BJ (cell line): ENCODE measurements around the gene FBH1. TPM values are rescaled to one million over a fixed set of nuclear protein-coding genes. Genes with fewer than 3 reads are reported as not detected.

Experiments used
- CTCF ChIA-PET: fragments of 350-600 bp; formaldehyde crosslinking; extraction: SDS; loops from one replicate; lab custom pipeline; 2021; ENCODE audit warnings: antibody characterized with exemption, inconsistent platforms; lab: Yijun Ruan, JAX
- POLR2A ChIA-PET: fragments of 300-600 bp; sonication (Branson Sonifier 250); formaldehyde crosslinking; extraction: SDS; loops from one replicate; lab custom pipeline; 2021; ENCODE audit warnings: antibody characterized with exemption; lab: Charles Lee
- DNase-seq: peaks from one replicate; pipeline ENCODE4 v3.0.0-alpha.2; 2011; ENCODE audit warnings: low read depth
- H3K27me3 ChIP-seq: 2 replicates; pipeline ENCODE4 v1.6.0; 2011; ENCODE audit warnings: low read length; ENCODE audit not compliant: control insufficient read depth, insufficient read depth
- H3K36me3 ChIP-seq: 2 replicates; pipeline ENCODE4 v1.5.1; 2011; ENCODE audit warnings: low read length; ENCODE audit not compliant: control insufficient read depth, insufficient read depth
- H3K4me3 ChIP-seq: 2 replicates; pipeline ENCODE4 v1.5.1; 2011; ENCODE audit warnings: low read depth, mild to moderate bottlenecking, control low read depth, low read length
- polyA plus RNA-seq: library from polyadenylated mRNA; depleted of rRNA; stranded (reverse); fragments of >200 nt; gene quantifications from 2 replicates; pipeline ENCODE4 v1.2.3, GENCODE V29; 2011; rRNA removed
- TF ChIP-seq, protein P1 (sequence below): IDR thresholded peaks from 2 replicates; pipeline ENCODE4 v1.5.1; 2011; ENCODE audit warnings: low read depth, mild to moderate bottlenecking, control low read depth, inconsistent platforms, low read length, moderate library complexity; ENCODE audit not compliant: insufficient read depth

The FBH1 gene
- polyA plus RNA-seq, 1 experiment, result 82.5 TPM

DNA sequence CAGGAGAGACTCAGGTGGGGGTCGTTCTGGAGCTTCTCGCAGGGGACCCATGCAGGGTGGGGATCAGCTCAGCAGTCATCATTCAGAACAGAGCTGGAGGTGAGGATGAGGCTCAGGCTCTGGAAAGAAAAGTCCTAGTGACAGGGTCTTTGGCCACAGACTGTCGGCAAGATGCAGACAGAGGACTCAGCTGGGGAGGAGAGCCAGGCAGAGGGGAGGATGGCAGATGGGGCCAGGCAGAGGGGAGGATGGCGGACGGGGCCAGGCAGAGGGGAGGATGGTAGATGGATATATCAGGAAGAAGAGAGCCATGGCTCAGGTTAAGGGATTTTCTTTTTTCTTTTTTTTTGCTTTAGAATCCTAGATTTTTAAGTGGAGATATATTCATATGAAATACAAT lies 95.0 kb downstream of the FBH1 start:
- peaks cover 4% of the 10 kb centered on the region for H3K27me3 ChIP-seq
- POLR2A ChIA-PET, result no interaction called here
- no peak overlapping the region for H3K4me3 ChIP-seq
- CTCF ChIA-PET, result no interaction called here
- DNase-seq, result no peak
- no peaks in the 10 kb centered on the region for H3K36me3 ChIP-seq
- TF ChIP-seq, protein P1, sequence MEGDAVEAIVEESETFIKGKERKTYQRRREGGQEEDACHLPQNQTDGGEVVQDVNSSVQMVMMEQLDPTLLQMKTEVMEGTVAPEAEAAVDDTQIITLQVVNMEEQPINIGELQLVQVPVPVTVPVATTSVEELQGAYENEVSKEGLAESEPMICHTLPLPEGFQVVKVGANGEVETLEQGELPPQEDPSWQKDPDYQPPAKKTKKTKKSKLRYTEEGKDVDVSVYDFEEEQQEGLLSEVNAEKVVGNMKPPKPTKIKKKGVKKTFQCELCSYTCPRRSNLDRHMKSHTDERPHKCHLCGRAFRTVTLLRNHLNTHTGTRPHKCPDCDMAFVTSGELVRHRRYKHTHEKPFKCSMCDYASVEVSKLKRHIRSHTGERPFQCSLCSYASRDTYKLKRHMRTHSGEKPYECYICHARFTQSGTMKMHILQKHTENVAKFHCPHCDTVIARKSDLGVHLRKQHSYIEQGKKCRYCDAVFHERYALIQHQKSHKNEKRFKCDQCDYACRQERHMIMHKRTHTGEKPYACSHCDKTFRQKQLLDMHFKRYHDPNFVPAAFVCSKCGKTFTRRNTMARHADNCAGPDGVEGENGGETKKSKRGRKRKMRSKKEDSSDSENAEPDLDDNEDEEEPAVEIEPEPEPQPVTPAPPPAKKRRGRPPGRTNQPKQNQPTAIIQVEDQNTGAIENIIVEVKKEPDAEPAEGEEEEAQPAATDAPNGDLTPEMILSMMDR, result no peak

Other genes starting within 250 kb of the FBH1 start
- gene ASB13, start 223.6 kb upstream of the FBH1 start, polyA plus RNA-seq, result 6.3 and 8.6 TPM in 2 replicates
- gene TASOR2, start 205.4 kb upstream of the FBH1 start, polyA plus RNA-seq, result 27.1 and 45.2 TPM in 2 replicates
- gene GDI2, start 76.8 kb upstream of the FBH1 start, polyA plus RNA-seq, result 148 and 225 TPM in 2 replicates
- 5.2 and 7.4 TPM in 2 replicates for gene ANKRD16, start 350 bp upstream of the FBH1 start, polyA plus RNA-seq
- 4.6 and 7.5 TPM in 2 replicates for gene IL15RA, start 87.3 kb downstream of the FBH1 start, polyA plus RNA-seq
- not detected in 2 replicates for gene IL2RA, start 172.1 kb downstream of the FBH1 start, polyA plus RNA-seq
- gene RBM17, start 198.8 kb downstream of the FBH1 start, polyA plus RNA-seq, result 28.9 and 31.7 TPM in 2 replicates